Liver (tissue), 9 donors: ENCODE measurements around the gene GABRB1. TPM values are rescaled to one million over a fixed set of nuclear protein-coding genes. Genes with fewer than 3 reads are reported as not detected.

Experiments
- DNase-seq: peaks from one replicate; pipeline ENCODE4 v3.0.0-alpha.2; 2017; ENCODE audit warnings: low spot score
- H3K27ac ChIP-seq, 2 donors: one replicate each; pipeline ENCODE4 v1.7.0; 2013; ENCODE audit warnings: inconsistent platforms in 2 of 2, low read length in 2 of 2, control low read depth in 1 of 2, low read depth in 1 of 2, mild to moderate bottlenecking in 1 of 2
- H3K27me3 ChIP-seq, 4 donors: one replicate each; pipeline versions ENCODE4 v1.6.1 to v1.7.0; 2013; ENCODE audit warnings: low read length in 3 of 4, inconsistent platforms in 1 of 4, mild to moderate bottlenecking in 1 of 4, moderate library complexity in 1 of 4; ENCODE audit not compliant: control insufficient read depth in 4 of 4, insufficient read depth in 4 of 4
- H3K36me3 ChIP-seq, 4 donors: one replicate each; pipeline versions ENCODE4 v1.6.1 to v1.7.0; 2013; ENCODE audit warnings: low read length in 3 of 4, mild to moderate bottlenecking in 3 of 4, low read depth in 1 of 4, moderate library complexity in 1 of 4; ENCODE audit not compliant: control insufficient read depth in 4 of 4, insufficient read depth in 3 of 4
- H3K4me1 ChIP-seq, 4 donors: one replicate each; pipeline versions ENCODE4 v1.6.1 to v1.7.0; 2013; ENCODE audit warnings: low read length in 3 of 4, mild to moderate bottlenecking in 3 of 4, moderate library complexity in 1 of 4; ENCODE audit not compliant: control insufficient read depth in 4 of 4, insufficient read depth in 4 of 4
- H3K4me3 ChIP-seq, 3 donors: one replicate each; pipeline versions ENCODE4 v1.6.1 to v1.7.0; 2013; ENCODE audit warnings: low read length in 3 of 3, control low read depth in 1 of 3, low read depth in 1 of 3, mild to moderate bottlenecking in 1 of 3
- H3K9ac ChIP-seq, 2 donors: one replicate each; pipeline ENCODE4 v1.7.0; 2013; ENCODE audit warnings: low read length in 2 of 2, mild to moderate bottlenecking in 2 of 2, moderate library complexity in 2 of 2, control low read depth in 1 of 2, low read depth in 1 of 2
- H3K9me3 ChIP-seq, 4 donors: one replicate each; pipeline versions ENCODE4 v1.6.1 to v1.7.0; 2013; ENCODE audit warnings: low read length in 3 of 4; ENCODE audit not compliant: control insufficient read depth in 4 of 4
- ATF3 ChIP-seq: IDR thresholded peaks from 2 replicates; pipeline ENCODE4 v1.6.1; 2016; ENCODE audit warnings: antibody characterized with exemption
- CTCF ChIP-seq: fragments of 150-350 bp; IDR thresholded peaks from 2 replicates; pipeline ENCODE4 v1.5.1; 2017; ENCODE audit warnings: improper control_type of control experiment, low read depth, low read length; ENCODE audit not compliant: missing input control
- EGR1 ChIP-seq, 2 donors: IDR thresholded peaks; 2 replicates each; pipeline ENCODE4 v1.6.1; 2016 to 2018; ENCODE audit warnings: antibody characterized with exemption in 2 of 2, low read depth in 2 of 2
- FOXA1 ChIP-seq: IDR thresholded peaks from 2 replicates; pipeline ENCODE4 v1.6.1; 2016; ENCODE audit warnings: antibody characterized with exemption
- FOXA2 ChIP-seq: IDR thresholded peaks from 2 replicates; pipeline ENCODE4 v1.6.1; 2016; ENCODE audit warnings: antibody characterized with exemption
- GABPA ChIP-seq, 2 donors: IDR thresholded peaks in 1 of 2; conservative IDR thresholded peaks in 1 of 2; 2 replicates each; pipeline ENCODE4 v1.6.1; 2016; ENCODE audit warnings: antibody characterized with exemption in 2 of 2, mild to moderate bottlenecking in 1 of 2, moderate library complexity in 1 of 2
- HNF4A ChIP-seq, 2 donors: conservative IDR thresholded peaks; 2 replicates each; pipeline ENCODE4 v1.6.1; 2016; ENCODE audit warnings: antibody characterized with exemption in 2 of 2, mild to moderate bottlenecking in 2 of 2
- HNF4G ChIP-seq: IDR thresholded peaks from 2 replicates; pipeline ENCODE4 v1.6.1; 2016; ENCODE audit warnings: antibody characterized with exemption
- JUND ChIP-seq, 2 donors: IDR thresholded peaks; 2 replicates each; pipeline ENCODE4 v1.6.1; 2016; ENCODE audit warnings: antibody characterized with exemption in 2 of 2
- MAX ChIP-seq: IDR thresholded peaks from 2 replicates; pipeline ENCODE4 v1.6.1; 2016; ENCODE audit warnings: antibody characterized with exemption
- NR2F2 ChIP-seq: IDR thresholded peaks from 2 replicates; pipeline ENCODE4 v1.6.1; 2016; ENCODE audit warnings: antibody characterized with exemption
- RAD21 ChIP-seq, 2 donors: IDR thresholded peaks; 2 replicates each; pipeline ENCODE4 v1.6.1; 2016; ENCODE audit warnings: antibody characterized with exemption in 2 of 2, mild to moderate bottlenecking in 2 of 2
- RXRA ChIP-seq, 2 donors: IDR thresholded peaks; 2 replicates each; pipeline ENCODE4 v1.6.1; 2017 to 2018; ENCODE audit warnings: antibody characterized with exemption in 2 of 2, mild to moderate bottlenecking in 1 of 2
- SP1 ChIP-seq: IDR thresholded peaks from 2 replicates; pipeline ENCODE4 v1.6.1; 2018; ENCODE audit warnings: antibody characterized with exemption, mild to moderate bottlenecking
- TAF1 ChIP-seq: conservative IDR thresholded peaks from 2 replicates; pipeline ENCODE4 v1.6.1; 2016; ENCODE audit warnings: antibody characterized with exemption, mild to moderate bottlenecking
- YY1 ChIP-seq: IDR thresholded peaks from 2 replicates; pipeline ENCODE4 v1.6.1; 2016; ENCODE audit warnings: antibody characterized with exemption, mild to moderate bottlenecking
- ZBTB33 ChIP-seq: IDR thresholded peaks from 2 replicates; pipeline ENCODE4 v1.6.1; 2016; ENCODE audit warnings: antibody characterized with exemption
- WGBS: extraction: QIAGEN DNeasy Blood & Tissue Kit; methylation state at CpG from one replicate; pipeline ENCODE4 v1.1.7; 2013; 5-methylcytosine and 5-hydroxymethylcytosine counted together
- polyA plus RNA-seq, 2 donors: library from polyadenylated mRNA; stranded (reverse) in 1 of 2; unstranded in 1 of 2; fragments of 200-250 nt in 1 of 2; fragments of >200 nt in 1 of 2; fragmentation: Nextera tagmentation in 1 of 2; extraction: Ambion mirVana in 1 of 2; gene quantifications; one replicate each; pipeline versions ENCODE4 v1.2.1 to v1.2.3, GENCODE V29; 2013 to 2015
- total RNA-seq, 2 donors: library from RNA; depleted of rRNA; stranded (reverse); fragments of >200 nt; gene quantifications; one replicate each; pipeline ENCODE4 v1.2.3, GENCODE V29; 2014
- TF ChIP-seq, protein P1 (sequence below): IDR thresholded peaks from 2 replicates; pipeline ENCODE4 v1.6.1; 2016; ENCODE audit warnings: antibody characterized with exemption, mild to moderate bottlenecking
- donor health status: healthy.
- donor health status: healthy.
- donor health status: healthy.
- donor health status: healthy.
- donor health status: healthy.

The GABRB1 gene
- total RNA-seq (1 to 10 TPM in 1 of 2 donors, under 1 TPM in 1; 0.17 to 1.3 TPM), polyA plus RNA-seq (not detected)

GRCh38 chr4:47031011-47031678 lies at the start of gene GABRB1:
Gene GABRB1, plus strand, starts transcription at chr4:47031567.
- Histone ChIP-seq H3K27me3 (peaks cover 0 to 14% (median 1%) of the 10 kb centered on the region in 4 donors), H3K4me3 (peak within 1 kb of the TSS; percentile 46 to 51 (median 51))
- DNase-seq: peak; percentile 40

More at GRCh38 chr4:47031011-47031678, at the start of gene GABRB1:
- Histone ChIP-seq H3K9me3 (no peaks in the 10 kb centered on the region), H3K27ac (no peak within 1 kb of the TSS), H3K4me1 (peaks cover 5 to 20% (median 16%) of the 10 kb centered on the region in 4 donors), H3K36me3 (no peaks in the 10 kb centered on the region), H3K9ac (no peak within 1 kb of the TSS)
- TF ChIP-seq YY1 (no peak), FOXA1 (no peak), SP1 (no peak), GABPA (IDR thresholded peaks at IDR 0.05 in 1 of 2, conservative IDR thresholded peaks at IDR 0.05 in 1 of 2) (no peak), FOXA2 (no peak), MAX (no peak), ATF3 (no peak), HNF4A (conservative IDR thresholded peaks at IDR 0.05) (no peak), JUND (IDR thresholded peaks at IDR 0.05) (no peak), NR2F2 (no peak), HNF4G (no peak), EGR1 (IDR thresholded peaks at IDR 0.05; ENCODE audit: low read depth in 2 of 2) (no peak), CTCF (no peak), ZBTB33 (no peak), RAD21 (IDR thresholded peaks at IDR 0.05) (no peak), TAF1 (no peak), RXRA (IDR thresholded peaks at IDR 0.05) (no peak)
- TF ChIP-seq, protein P1, sequence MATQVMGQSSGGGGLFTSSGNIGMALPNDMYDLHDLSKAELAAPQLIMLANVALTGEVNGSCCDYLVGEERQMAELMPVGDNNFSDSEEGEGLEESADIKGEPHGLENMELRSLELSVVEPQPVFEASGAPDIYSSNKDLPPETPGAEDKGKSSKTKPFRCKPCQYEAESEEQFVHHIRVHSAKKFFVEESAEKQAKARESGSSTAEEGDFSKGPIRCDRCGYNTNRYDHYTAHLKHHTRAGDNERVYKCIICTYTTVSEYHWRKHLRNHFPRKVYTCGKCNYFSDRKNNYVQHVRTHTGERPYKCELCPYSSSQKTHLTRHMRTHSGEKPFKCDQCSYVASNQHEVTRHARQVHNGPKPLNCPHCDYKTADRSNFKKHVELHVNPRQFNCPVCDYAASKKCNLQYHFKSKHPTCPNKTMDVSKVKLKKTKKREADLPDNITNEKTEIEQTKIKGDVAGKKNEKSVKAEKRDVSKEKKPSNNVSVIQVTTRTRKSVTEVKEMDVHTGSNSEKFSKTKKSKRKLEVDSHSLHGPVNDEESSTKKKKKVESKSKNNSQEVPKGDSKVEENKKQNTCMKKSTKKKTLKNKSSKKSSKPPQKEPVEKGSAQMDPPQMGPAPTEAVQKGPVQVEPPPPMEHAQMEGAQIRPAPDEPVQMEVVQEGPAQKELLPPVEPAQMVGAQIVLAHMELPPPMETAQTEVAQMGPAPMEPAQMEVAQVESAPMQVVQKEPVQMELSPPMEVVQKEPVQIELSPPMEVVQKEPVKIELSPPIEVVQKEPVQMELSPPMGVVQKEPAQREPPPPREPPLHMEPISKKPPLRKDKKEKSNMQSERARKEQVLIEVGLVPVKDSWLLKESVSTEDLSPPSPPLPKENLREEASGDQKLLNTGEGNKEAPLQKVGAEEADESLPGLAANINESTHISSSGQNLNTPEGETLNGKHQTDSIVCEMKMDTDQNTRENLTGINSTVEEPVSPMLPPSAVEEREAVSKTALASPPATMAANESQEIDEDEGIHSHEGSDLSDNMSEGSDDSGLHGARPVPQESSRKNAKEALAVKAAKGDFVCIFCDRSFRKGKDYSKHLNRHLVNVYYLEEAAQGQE: no peak
- WGBS: 7% methylated on average over 20 of the region's 20 CpGs
